DMS114 treated with DMSO at 0.1 percent for 48 hours (cell line): Measurements from ENCODE around the gene DPYD.

Experiments
- DNase-seq: peaks from one replicate; lab custom pipeline; 2025; ENCODE audit not compliant: unreplicated experiment; lab: John Stamatoyannopoulos, UW

Gene DPYD

DNA sequence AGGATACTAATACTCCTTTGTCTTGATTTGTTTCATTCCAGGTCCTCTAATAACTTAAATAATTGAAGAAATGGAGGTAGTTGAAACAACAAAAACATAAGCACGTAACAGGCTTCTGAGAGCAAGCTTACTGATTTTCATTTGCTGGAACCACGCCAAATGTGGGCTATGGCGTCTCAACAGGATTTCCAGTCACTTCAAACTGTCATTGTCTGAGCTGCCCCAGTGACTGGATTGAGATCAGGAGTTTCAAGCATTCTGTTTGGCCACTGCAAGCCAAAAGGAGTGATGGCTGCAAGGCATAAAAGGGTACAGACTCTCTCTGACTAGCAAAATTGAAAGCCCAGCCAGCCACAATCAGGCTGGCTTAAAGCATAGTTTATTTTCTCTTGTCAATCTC, 289.9 kb downstream of the DPYD start:
- no peak for DNase-seq

DNA sequence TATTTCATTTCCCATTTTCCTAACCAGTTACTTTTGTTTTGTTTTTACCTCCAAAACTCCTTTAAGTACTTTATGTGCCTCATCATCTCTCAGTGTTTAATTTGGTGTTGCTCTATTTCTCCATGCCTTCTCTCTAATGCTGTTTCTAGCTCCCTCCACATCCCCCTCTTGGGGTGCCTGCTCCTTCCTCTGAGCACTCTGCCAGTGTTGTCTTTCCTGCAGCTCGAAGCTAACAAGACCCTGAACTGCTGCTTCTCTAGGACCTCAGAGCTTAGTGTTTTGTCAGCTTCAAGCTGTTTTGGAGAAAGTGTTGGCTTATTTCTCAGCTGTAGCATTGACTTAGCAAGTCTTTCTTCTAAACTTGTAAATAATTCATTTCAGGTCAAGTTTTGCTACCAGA, 290.6 kb downstream of the DPYD start:
- DNase-seq = no peak

DNA sequence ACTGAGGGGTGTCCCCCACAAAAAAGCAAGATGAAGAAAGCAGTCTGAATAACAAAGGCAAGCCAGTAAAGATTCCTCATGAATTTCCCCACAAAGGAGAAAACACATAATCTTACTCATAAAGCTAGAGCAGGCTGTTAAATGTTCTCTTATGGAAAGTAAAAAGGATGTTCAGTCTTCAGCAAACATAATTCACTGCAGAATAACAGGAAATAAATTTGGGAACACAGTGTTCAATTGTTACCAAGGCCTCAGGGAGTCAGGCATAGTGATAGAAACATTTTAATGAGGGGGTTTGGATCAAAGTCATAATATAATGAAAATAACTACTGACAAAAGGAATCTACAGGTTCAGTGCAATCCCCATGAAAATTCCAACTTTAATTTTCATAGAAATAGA, 297.6 kb downstream of the DPYD start:
- DNase-seq = no peak

DNA sequence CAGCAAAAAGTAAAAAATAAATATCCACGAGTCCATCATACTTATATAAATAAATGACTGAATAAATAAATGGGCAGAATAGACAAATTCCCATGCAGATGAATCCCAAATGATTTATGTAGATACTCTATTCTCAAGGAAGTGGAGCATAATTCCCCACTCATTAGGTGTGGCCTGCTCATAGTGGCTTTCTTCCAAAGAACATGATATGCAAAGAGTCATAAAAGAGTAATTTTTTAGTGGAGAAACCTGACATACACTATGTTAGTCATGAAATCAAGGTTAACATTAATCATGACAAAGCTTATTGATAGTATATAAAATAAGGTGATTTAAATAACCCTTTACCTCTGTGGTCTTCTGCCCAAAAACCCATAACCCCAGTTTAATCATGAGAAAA, 298.9 kb downstream of the DPYD start:
- DNase-seq = no peak

DNA sequence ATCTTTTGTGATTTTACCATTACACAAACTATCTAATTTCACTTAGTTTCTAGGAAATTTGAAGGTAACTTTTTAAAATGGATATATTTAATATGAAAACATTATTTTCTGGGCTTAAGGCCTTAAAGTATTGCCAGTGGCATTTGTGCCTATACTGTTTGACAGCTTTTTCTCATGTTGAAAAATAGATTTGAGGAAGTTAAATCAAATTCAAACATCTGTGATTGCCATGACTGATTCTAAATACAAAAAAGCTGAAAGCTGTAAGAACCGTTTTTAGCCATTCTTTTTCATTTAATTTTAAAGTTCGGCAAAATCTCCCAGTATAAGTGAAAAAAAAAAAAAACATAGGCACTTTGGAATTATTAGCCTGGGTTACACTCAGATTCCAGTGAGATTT, 301.1 kb downstream of the DPYD start:
- DNase-seq = no peak

DNA sequence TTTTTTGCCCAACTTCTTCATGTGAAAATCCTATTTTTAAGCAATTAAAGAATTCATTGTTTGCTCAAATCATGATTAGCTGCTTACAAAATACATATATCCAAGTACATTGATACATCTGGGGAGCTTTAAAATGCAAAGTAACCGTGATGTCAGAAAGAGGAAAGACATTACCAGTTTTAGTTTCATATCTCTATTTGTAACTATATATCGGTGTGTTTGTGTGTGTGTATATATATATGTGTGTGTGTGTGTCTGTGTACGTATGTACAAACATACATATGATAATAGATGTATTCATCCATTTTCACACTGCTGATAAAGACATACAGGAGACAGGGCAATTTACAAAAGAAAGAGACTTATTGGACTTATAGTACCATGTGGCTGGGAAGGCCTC, 310.1 kb downstream of the DPYD start:
- DNase-seq = no peak

DNA sequence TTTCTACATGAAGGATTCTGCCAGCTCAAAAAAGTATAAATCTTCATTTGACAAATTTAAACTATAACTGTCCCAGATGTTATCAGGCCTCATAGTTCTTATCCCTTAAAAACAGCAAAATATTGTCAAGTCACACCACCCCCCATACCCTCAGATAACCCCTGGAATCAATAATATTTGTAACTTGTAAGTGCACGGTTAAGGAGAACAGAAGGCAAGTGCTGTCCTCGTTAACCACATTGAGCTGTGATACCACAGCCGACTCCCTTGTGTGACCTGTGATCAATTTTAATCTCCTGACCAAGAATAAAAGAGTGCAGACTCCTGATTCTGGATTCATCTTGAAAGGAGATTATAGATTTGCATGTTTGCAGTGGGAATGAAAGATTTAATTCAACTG, 310.7 kb downstream of the DPYD start:
- DNase-seq = no peak

DNA sequence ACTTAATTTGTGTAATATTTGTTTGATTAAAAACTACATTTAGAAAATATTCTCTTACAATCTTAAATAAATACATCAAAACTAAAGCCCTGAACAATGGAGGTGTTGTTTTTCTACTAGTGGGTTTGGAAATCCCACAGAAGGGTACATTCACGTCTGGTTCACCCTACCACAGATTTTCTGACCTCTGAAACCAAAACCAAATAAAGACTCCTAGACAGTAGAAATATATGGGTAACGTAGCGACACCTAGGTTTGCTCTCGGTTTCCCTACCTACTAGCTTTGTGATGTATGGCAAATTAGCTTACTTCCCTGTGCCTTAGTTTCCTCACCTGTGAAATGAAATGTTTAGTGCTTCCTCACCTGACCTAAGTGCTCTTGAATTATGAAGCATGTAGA, 312.6 kb downstream of the DPYD start:
- DNase-seq = no peak

DNA sequence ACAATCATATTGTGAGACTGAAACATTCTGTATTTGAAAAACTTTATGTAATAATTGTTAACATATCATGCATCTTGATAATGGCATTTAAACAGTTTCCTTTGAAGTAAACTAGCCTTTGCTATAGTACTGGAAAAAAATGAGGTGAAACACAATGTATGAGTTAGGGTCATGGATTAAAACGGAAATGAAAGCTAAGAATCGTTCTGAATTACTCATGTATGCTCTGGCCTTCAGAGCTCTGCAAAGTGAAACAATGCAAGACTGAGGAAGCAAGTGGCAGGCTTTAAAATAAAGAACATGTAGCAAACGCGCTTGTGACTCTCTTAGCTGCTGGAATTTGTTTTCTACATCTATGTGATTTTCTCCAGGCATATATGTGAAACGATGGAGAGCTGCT, 317.1 kb downstream of the DPYD start:
- DNase-seq = no peak

DNA sequence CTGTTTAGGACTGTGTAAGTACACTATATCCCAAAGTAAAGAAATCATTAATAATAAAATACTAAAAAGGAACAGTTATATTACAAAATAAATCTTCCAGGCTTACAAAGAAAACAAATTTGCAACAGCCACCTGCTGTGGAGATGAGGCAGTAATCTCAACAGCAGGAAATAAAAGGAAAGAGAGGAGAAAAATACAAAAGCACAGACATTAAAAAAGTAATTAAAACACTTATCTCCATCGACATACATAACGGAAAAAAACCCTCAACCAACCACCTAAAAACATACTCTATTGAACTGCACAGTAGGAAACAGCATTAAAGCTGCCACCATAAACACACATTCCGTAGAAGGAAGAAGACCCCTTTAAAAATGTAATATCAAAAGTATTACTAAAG, 317.6 kb downstream of the DPYD start:
- DNase-seq = no peak

DNA sequence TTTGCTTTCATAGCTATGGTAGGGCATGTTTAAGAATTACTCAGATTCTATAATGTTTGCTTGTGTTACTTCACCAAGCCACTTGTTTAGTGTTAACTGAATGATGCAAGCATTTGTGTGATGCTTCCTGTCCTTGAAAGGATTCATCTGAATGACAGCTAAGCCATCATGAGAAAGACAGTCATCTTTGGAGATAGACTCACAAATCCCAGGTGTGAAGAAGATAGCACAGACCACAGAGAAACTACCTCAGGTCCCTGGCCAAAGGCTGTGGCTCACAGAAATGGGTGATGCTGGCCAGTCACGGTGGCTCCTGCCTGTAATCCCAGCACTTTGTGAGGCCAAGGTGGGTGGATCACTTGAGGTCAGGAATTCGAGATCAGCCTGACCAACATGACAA, 321.4 kb downstream of the DPYD start:
- no peak for DNase-seq

DNA sequence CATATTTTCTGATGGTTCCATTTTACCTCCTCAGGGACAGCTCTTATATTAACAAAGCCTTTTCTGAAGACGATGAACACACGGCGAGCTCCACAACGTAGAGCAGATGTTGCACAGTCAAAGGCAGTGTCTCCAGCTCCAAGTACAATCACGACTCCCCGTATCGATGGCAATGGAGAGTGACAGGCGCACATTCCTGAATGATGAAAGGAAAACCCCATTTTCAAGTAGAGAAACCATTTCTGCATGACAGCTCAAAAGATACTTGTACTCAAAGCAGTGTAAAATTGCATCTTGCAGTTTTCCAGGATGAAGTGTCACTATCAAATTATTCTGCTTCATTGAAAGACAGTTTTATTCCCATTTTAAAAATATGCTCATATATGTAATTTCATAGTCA, 327.6 kb downstream of the DPYD start:
- no peak for DNase-seq

DNA sequence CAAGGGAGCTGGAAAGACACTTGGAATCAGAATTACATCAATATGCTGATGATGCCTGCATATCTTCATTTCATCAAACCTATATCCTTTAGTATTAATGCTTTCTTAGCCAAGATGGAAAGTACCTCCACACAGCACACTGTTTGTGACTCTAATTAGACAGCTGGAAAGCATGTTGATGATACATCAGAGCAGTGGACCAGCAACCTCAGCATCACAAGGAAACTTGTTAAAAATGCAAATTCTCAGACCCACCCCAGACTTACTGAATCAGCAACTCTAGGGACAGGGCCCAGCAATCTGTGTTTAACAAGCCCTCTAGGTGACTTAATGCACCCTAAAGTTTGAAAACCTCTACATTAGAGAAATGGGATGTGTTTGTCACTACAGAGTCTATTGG, 332.1 kb downstream of the DPYD start:
- DNase-seq = no peak

DNA sequence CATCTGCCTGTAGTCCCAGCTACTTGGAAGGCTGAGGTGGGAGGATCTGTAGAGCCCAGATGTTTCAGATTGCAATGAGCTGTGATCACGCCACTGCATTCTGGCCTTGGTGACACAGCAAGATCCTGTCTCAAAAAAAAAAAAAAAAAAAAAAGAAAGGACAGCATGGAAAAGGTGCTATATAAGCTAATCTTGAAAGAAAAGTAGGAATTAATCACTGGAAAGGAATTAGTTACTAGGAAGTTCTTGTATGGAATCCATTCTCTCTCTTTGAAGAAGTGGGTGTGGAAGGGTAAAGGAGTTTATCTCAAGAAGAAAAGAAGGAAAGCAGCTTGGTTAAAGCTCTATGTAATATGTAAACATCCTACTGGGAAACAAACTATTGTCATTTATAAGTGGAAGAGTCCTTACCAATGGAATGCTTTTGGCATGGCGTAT, 339.2 kb downstream of the DPYD start:
- DNase-seq = no peak

DNA sequence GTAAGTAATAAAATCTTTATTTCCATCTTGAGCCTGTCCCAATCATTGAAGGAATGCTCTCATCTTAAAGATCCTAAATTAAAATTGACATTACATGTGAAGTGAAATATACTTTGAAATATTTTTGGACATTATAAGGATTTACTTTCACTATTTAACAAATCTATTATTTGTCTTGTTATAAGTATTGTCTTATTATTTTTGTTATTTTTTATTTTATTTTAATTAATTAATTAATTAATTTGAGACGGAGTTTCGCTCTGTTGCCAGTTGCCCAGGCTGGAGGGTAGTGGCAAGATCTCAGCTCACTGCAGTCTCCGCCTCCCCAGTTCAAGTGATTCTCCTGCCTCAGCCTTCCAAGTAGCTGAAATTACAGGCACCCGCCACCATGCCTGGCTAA, 343.2 kb downstream of the DPYD start:
- no peak for DNase-seq

DNA sequence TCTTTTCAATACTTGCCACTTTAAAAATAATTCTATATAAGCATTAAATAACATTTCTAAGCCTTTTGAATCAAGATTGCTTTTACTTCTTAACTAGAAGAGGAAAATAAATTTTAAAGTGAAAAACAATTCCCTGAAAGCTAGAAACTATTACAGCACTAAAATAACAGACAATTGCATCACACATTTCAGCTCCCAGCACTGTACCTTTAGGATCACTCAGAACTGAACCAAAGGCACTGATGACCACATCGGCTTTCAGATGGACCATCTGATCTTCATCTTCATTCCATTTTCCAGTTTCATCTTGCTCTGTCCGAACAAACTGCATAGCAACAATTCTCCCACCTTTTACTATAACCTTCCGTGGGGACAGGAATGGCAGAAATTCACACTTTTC, 347.3 kb downstream of the DPYD start:
- DNase-seq = no peak

DNA sequence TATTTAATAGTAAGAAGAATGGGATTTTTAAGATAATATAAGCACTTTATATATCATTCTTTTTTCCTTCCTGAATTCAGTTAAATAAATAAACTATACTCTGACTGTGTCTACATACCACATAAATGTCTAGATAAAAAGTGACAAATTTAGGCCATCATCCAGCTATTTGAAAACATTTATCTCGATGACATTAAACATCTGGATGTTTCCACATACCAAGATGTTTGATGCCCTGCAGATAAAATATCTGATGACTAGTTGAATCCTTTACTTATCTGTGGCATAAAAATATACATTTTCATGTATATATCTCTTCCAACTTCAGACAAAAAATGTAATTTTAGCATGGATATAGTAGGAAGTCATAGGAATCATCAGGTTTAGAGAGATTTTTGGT, 348.3 kb downstream of the DPYD start:
- DNase-seq = no peak

DNA sequence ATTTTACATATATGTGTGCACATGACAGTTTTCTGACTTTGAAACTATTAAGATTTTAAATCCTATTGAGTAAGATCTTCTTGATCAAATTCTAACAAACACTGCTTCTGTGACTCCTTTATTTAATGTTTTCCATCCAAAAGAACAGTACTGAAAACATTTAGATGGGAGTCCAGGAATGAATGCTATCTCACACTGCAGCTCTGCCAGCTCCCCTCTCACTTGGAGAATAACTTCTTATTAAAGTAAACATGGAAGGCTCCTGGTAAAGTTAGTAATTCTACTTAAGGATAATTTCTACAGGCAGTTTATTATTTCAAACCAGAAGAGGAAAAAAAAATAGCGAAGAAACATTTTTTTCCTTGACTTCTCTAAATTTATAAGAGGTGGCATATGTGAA, 349.1 kb downstream of the DPYD start:
- no peak for DNase-seq

DNA sequence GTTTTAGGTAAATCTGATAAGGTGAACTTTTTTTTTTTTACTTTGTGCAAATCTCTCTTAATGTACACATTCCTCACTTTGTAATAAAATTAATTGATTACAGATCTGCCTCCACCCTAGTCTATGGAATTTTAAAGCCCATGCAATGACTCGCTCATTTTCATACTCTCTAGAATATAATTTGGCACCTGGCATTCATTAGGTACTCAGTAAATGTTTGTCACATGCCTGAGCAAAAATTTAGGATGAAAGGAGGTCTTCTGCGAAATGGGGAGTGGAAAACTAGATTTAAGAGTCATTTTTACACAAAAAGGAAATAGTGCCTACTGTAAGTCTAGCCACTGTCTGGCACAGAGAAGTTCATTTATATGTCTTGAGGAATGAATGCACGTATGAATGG, 350.1 kb downstream of the DPYD start:
- no peak for DNase-seq

DNA sequence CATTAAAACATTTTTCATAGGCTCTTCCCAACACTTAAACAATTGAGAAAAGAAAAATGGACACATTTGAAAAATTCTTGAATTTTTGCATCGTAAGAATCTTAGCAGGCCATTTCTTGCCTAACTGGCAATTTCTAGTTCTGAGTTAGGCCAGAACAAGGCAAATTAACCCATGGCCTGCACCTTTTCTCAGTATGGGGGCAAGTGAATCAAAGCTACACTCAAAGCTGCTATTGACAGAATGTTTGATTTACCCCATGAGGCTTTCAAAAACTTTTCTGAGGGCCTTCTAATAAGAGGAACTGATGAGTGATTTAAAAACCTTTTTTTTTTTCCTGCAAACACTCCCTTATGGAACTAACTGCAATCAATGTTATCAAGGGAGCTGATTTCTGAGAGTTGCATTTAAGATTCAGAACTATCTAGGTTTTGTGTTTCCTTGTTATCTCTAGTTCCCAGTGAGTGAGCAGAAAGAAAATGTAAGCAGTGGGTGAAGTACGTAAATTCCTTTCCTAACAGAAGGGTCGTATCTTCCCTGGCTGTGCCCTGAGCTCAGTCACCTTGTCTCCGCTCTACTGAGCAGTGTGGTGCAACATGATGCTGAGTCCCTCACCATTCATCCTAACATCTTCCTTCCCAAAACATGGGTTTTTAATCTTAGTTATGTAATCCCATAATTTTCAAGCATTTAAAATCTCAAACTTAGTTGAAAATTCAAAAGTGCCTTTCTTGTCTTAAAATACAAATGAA, 353.7 kb downstream of the DPYD start:
- no peak for DNase-seq

DNA sequence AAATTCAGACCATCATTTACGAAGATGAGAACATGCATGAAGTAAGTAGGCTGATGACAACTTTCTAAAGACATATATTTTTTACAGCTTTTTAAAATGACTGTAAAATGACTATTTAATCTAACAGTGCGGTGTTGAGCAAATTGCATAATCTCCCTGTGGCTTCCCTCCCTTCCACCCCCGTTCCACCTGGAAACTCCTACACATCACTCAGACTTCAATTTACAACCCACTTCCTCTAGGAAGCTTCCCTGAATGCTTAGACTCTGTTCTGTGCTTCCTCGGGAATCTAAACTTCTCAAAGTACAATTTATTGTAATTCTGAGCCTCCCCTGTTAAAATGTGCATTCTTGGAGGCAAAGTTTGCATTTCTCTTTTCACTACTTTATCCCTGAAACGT, 354.9 kb downstream of the DPYD start:
- no peak for DNase-seq

DNA sequence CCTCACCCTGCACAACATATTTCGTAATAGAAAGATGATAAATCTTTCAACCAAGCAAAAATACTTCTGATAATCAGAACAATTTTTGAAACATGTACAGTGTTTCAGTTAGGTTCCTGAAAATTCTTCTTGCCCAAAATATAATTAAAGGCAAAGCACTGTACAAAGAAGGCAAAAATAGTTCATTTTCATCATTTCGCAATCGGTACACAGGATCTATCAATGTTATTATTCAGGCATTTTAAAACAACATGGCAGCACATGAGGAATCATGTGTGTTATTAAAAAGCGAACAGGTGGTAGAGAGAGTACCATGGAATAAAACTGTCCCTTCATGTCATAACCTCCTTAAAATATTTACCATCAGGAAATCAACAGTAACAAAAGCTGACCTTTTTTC, 356.9 kb downstream of the DPYD start:
- no peak for DNase-seq

DNA sequence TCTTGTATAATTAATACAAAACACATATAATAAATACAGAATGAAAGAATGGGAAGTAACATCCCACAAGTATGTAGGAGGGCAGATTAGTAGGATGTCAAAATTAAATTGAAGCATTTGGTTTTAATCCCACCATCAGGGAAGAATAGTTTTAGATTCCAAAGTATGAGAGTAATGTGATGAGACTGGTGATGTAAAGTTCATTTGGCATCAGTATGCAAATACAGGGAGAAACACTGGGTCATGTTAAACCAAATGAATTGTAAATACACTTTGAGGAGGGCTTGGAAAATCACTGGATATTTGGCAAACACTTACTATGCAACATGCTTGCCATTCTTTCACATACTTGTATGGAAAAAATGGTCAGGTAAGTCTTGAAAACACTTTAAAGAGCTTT, 358.8 kb downstream of the DPYD start:
- no peak for DNase-seq

DNA sequence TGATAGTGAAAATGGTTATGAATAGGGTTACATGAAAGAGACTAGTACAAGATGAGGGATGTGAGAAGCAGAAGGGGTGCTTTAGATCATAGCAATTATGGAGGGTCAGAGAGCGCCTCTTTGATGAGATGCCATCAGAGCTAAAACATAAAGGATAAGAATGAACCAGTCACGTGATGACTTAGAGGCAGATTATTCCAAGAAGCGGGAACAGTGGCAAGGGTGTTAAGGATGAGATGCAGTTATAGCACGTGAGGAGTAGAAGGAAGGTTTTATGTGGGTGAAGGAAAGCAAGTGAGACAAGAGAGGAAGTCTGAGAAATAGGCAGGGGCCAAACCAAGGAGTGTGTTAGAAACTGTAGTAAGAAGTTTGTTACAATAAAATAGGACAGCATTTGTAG, 360.1 kb downstream of the DPYD start:
- no peak for DNase-seq
